Measurements from ENCODE around the gene ZNF397. TPM values are rescaled to one million over a fixed set of nuclear protein-coding genes. Genes with fewer than 3 reads are reported as not detected.
A peak's percentile ranks its signal among the peaks of the same experiment; 100 is the strongest.

The ZNF397 gene
- polyA plus RNA-seq, 3 donors: 3.6 to 6.6 (median 3.6) TPM

GRCh38 chr18:35227254-35227653 is 13.6 kb upstream of the ZNF397 start:
- no peak overlapping the region for H3K4me2 ChIP-seq (replicated peaks; ENCODE audit: extremely low read depth, low read length, poor library complexity, severe bottlenecking)
- peak overlapping the region; percentile 4 for H2AFZ ChIP-seq (ENCODE audit: insufficient read depth, low read depth, low read length, poor library complexity, severe bottlenecking)
- H3K27ac Mint-ChIP-seq: no peak overlapping the region
- TF ChIP-seq CTCF (IDR thresholded peaks at IDR 0.05): no peak
- H3K27me3 Mint-ChIP-seq (ENCODE audit: low read depth in 3 of 3): peaks cover 0 to 2% (median 0%) of the 10 kb centered on the region in 3 donors
- no peak for DNase-seq
- no CpG with 5 or more reads among the region's 1 CpG for WGBS (ENCODE audit: insufficient coverage)
- H3K9me3 Mint-ChIP-seq: peaks cover 0 to 2% (median 0%) of the 10 kb centered on the region in 7 donors
- H4K20me1 ChIP-seq (ENCODE audit: insufficient read depth, low read length): no peaks in the 10 kb centered on the region
- H3K4me3 Mint-ChIP-seq: no peak overlapping the region
- H3K9ac ChIP-seq (ENCODE audit: insufficient read depth, low read length, poor library complexity, severe bottlenecking): no peak overlapping the region
- H3K4me1 ChIP-seq (ENCODE audit: control insufficient read depth in 1 of 2, insufficient read depth in 2 of 2, low read length in 2 of 2): peaks cover 0 to 4% of the 10 kb centered on the region in 2 donors
- H3K79me2 ChIP-seq (ENCODE audit: insufficient read depth, low read length): no peaks in the 10 kb centered on the region
- H3K36me3 Mint-ChIP-seq: no peaks in the 10 kb centered on the region
- H3K36me3 ChIP-seq (replicated peaks in 1 of 2; ENCODE audit: control insufficient read depth in 1 of 2, insufficient read depth in 2 of 2, low read length in 2 of 2): no peaks in the 10 kb centered on the region
- H3K4me3 ChIP-seq (replicated peaks in 1 of 3; ENCODE audit: low read depth in 2 of 3, low read length in 3 of 3): no peak overlapping the region
- intact Hi-C loops (cut with micrococcal nuclease): no loop called here
- H3K9me3 ChIP-seq (replicated peaks in 1 of 2; ENCODE audit: control insufficient read depth in 1 of 2, insufficient read depth in 1 of 2, low read length in 2 of 2): no peaks in the 10 kb centered on the region
- no peaks in the 10 kb centered on the region for H3K27me3 ChIP-seq (ENCODE audit: control insufficient read depth in 2 of 2, insufficient read depth in 2 of 2, low read length in 2 of 2)
- H3K4me1 Mint-ChIP-seq: peaks cover 3% of the 10 kb centered on the region
- no peak overlapping the region for H3K27ac ChIP-seq (ENCODE audit: low read depth in 1 of 2, low read length in 2 of 2)

GRCh38 chr18:35231052-35231451 is 9.8 kb upstream of the ZNF397 start:
- Mint-ChIP-seq H3K27ac (peak overlapping the region in 1 of 7 donors; percentile 25), H3K36me3 (no peaks in the 10 kb centered on the region)
- H3K27ac ChIP-seq (ENCODE audit: low read depth in 1 of 2, low read length in 2 of 2): no peak overlapping the region

More at GRCh38 chr18:35231052-35231451, 9.8 kb upstream of the ZNF397 start:
- H3K4me3 Mint-ChIP-seq: peak overlapping the region in 1 of 2 donors; percentile 51
- no peaks in the 10 kb centered on the region for H3K9me3 ChIP-seq (replicated peaks in 1 of 2; ENCODE audit: control insufficient read depth in 1 of 2, insufficient read depth in 1 of 2, low read length in 2 of 2)
- H2AFZ ChIP-seq (ENCODE audit: insufficient read depth, low read depth, low read length, poor library complexity, severe bottlenecking): peak overlapping the region; percentile 19
- H3K4me2 ChIP-seq (replicated peaks; ENCODE audit: extremely low read depth, low read length, poor library complexity, severe bottlenecking): peak overlapping the region; percentile 50
- no peaks in the 10 kb centered on the region for H3K79me2 ChIP-seq (ENCODE audit: insufficient read depth, low read length)
- H3K9ac ChIP-seq (ENCODE audit: insufficient read depth, low read length, poor library complexity, severe bottlenecking): no peak overlapping the region
- no peaks in the 10 kb centered on the region for H4K20me1 ChIP-seq (ENCODE audit: insufficient read depth, low read length)
- peaks cover 0 to 2% (median 0%) of the 10 kb centered on the region in 7 donors for H3K9me3 Mint-ChIP-seq
- intact Hi-C loops (cut with micrococcal nuclease): loop anchor here (5.0 kb wide), 1 partner anchor 121 kb away; no protein-coding TSS in a partner anchor
- peaks cover 3% of the 10 kb centered on the region for H3K4me1 Mint-ChIP-seq
- WGBS (ENCODE audit: insufficient coverage): 0% methylated on average over 3 of the region's 6 CpGs
- no peaks in the 10 kb centered on the region for H3K27me3 ChIP-seq (ENCODE audit: control insufficient read depth in 2 of 2, insufficient read depth in 2 of 2, low read length in 2 of 2)
- H3K36me3 ChIP-seq (replicated peaks in 1 of 2; ENCODE audit: control insufficient read depth in 1 of 2, insufficient read depth in 2 of 2, low read length in 2 of 2): no peaks in the 10 kb centered on the region
- TF ChIP-seq CTCF (IDR thresholded peaks at IDR 0.05): peak; percentile 90
- peak overlapping the region in 1 of 3 experiments; percentile 35 for H3K4me3 ChIP-seq (replicated peaks in 1 of 3; ENCODE audit: low read depth in 2 of 3, low read length in 3 of 3)
- DNase-seq: peak; percentile 75 to 80 (median 79)
- peaks cover 0 to 2% (median 0%) of the 10 kb centered on the region in 3 donors for H3K27me3 Mint-ChIP-seq (ENCODE audit: low read depth in 3 of 3)
- peaks cover 0 to 4% of the 10 kb centered on the region in 2 donors for H3K4me1 ChIP-seq (ENCODE audit: control insufficient read depth in 1 of 2, insufficient read depth in 2 of 2, low read length in 2 of 2)
